ENCODE data around the gene PRR9. TPM values are rescaled to one million over a fixed set of nuclear protein-coding genes. Genes with fewer than 3 reads are reported as not detected.
A peak's percentile ranks its signal among the peaks of the same experiment; 100 is the strongest.
"Not testable (repeated sequence)": the region's sequence is repeated elsewhere in the genome, so short reads cannot be mapped to it uniquely, and the experiment has no call there.

PRR9 gene
- total RNA-seq, 2 donors from 2014 or later: not detected

DNA sequence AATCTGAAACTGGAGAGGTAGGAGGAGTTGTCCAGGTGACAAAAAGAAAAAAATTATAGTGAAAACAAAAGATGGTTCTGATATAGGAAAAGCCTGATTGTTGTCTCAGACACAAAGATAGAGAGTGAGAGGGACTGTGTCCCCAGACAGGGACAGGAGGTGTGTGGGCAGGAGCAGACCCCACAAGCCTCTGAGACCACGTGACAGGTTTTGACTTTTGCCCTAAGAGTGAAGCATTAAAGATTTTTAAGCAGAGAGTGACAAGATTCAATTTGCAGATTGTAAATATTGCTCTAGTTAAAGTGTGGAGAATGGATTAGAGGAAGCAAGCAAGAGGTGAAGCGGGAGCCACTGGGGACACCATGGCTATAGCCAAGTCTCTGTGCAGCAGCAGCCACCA, 10.4 kb downstream of the PRR9 start:
- intact Hi-C loops (cut with DNase I, micrococcal nuclease): loop anchor here in 1 of 2 donors (10.0 kb wide), 1 partner anchor 363 kb away; no protein-coding TSS in a partner anchor
- ATAC-seq: no peak
- DNase-seq: no peak

DNA sequence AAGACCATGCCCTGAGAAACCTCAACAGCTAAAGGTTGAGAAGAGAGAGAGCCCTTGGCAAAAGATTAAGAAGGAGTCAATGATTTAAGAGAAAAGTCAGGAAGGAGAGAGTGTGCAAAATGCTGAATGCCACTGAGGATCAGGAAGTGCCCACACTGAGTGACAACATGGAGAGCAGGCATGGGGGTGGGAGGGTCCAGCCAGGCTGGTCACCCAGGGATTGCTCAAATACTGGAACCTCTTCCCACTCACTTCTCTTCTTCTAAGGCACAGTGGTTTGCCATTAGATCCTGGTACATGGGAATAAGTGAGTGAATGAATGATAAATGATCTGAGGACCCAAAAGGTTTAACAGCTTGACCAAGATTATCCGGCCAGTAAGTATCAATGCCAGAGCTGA, 11.1 kb downstream of the PRR9 start:
- ATAC-seq: no peak
- intact Hi-C loops (cut with DNase I, micrococcal nuclease): loop anchor here in 1 of 2 donors (10.0 kb wide), 1 partner anchor 364 kb away; no protein-coding TSS in a partner anchor
- no peak for DNase-seq

DNA sequence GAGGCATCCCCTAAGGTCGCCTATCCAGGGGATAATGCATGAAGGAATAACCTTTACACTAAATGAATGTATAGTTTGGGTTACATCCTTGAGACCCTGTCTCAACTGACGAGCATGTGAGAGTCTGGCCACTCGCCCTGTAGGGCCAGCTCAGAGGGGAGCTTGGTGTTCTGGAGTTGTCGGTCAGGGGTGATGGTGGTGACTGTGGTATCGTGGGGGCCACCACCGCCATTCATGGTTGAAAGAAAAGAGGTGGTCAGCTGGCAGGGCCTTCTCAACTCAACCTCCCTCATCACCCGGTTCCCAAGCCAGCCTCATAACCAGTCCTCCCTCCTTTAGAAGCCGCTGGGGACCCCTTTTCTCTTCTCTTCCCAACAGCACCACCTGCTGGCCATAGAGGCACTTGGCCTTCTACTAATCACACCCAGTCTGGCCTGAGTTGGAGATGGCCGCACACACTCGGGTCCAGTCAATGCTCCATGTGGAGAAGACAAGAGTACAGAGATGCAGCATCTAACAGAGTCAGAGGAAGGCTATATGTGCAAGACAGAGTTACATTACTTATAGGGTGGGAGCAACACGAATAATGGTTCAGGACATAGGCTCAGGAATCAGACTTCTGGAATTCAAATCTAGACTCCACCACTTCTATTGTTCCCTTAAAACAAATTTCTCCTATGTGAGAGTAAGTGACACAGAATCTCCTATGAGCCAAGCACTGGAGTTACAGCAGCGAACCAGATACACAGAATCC, 11.9 kb downstream of the PRR9 start:
- DNase-seq: peak in 1 of 2 donors; percentile 30
- ATAC-seq: not testable (repeated sequence)
- intact Hi-C loops (cut with DNase I, micrococcal nuclease): loop anchor here in 1 of 2 donors (10.0 kb wide), 1 partner anchor 364 kb away; no protein-coding TSS in a partner anchor

DNA sequence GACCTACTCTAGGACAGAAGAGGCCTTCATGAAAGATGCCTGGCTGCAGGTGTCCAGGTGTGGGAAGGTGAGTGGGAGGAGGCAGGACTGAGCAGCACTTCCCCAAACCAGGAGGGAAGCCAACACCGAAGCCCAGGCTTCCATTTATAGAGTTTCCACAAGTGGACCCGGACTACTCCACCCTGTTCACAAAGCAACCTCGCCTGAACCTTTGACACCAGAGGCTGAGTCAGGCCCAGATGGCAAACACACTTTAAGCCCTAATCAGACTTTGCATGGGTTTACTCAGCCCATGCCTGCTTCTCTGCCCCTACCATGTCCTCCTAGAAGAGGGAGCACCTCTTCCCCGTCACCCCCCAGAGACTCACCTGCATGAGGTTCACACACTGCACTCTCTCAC, 14.0 kb downstream of the PRR9 start:
- intact Hi-C loops (cut with DNase I, micrococcal nuclease): no loop called here
- DNase-seq (peak; percentile 15 to 39), ATAC-seq (peak; percentile 93)

DNA sequence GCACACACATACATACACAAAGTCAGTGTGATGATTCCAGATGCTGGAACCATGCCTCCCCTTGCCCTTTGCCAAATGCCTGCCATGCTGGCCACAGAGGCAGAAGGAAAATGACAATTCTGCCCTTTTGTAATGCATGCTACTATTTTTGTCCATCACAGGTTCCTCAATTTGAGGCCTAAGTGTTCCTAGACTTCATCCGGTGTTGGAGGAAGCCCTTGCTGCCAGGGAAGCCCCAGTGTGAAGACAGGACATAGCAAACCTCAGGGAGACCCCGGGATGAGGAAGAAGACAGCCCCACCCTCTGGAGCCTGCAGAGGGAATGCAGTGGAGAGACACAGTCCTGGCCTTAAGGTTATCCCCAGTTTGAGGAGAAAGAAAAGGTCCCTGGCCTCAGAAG, 14.4 kb downstream of the PRR9 start:
- no peak for ATAC-seq
- intact Hi-C loops (cut with DNase I, micrococcal nuclease): no loop called here
- no peak for DNase-seq

DNA sequence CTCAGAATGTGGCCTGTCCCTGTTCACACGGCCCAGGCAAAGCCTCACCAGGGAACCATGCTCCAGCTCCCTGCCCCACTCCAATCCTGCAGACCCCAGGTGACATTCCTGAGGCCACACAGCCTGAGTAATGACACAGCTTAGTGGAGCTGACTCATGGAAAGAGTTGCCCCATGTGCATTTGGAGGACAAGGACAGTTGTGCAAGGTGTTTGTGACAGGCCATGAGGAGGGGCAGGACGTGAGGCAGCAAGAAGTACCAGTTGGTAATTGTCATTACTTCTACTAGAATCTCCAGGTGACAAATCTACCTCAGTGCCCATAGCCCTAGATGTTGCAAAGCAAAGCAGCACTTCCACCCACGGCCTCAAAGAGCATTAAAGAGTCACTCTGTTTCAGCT, 15.2 kb downstream of the PRR9 start:
- no peak for DNase-seq
- no peak for ATAC-seq
- intact Hi-C loops (cut with DNase I, micrococcal nuclease): no loop called here

DNA sequence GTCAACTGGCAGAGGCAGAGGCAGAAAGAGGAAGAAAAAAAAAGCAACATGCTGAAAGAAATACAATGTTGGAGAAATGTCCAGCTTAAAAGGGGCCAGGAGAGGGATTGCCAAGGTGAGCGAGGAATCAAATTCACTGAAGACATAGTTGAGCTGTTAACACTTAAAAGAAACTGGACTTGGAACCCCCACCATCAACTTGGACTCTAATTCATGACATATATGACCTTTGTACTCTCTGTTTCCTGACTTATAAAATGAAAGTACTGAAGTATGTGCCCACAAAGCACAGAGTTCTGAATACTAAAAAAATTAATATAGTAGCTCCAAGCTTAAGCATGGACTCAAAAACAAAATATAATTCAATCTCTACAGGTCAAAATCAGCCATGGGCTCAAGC, 16.1 kb downstream of the PRR9 start:
- intact Hi-C loops (cut with DNase I, micrococcal nuclease): no loop called here
- ATAC-seq (peak; percentile 63), DNase-seq (no peak)

DNA sequence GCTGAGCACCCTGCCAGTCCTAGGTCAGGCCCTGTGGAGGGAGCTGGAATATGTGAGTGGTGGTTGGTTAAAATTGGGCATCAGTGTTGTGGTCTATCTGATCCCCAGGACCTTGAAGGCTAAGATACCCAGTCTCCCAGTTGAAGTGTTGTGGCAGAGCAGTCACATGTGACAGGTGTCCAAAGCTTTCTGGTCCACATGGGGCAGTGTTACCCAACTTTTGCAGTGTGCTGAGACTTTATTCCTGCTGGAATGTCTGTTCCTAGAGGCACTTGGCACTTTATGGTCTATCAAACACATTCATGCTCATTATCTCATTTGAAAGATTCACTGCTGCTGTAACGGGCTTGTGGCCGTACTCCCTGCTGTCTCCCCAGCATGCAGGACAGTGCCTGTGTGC, 21.1 kb downstream of the PRR9 start:
- DNase-seq: no peak
- intact Hi-C loops (cut with DNase I, micrococcal nuclease): no loop called here
- ATAC-seq: peak; percentile 56

DNA sequence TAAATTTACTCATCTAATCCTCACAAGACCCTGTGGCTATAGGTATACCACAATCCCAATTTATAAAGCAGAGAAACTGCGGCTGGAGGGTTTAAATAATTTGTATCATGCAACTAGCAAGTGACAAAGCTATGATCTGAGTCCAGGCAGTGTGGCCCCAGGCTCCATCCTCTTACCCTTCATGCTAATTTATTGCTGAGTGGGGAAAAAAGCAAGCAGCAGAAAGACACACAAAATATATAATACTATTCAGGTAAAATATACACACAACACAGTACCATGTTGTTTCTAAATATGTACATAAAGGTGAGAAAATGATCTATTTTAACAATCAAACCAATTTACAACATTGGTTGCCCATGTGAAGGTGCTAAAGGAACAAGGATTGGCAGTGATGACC, 24.8 kb downstream of the PRR9 start:
- DNase-seq: no peak
- ATAC-seq: no peak
- intact Hi-C loops (cut with DNase I, micrococcal nuclease): no loop called here

DNA sequence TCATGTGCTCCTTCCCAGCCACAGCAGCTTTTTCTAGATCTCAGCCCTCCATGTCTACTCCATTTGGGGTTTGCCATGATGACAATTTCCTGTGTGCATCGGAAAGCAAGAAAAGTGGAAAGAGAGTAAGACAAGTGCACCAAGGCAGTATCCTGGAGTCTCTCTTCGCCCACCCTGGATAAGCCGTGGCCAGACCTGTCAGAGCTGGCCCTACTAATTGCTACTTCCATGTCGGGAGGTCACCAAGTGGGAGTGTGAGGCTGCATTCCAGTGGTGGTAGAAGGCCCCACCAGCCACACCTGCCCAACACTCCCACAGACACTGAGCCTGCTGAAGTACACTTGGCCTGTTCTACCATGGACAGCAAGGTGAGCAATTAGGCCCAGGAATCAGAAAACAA, 28.1 kb downstream of the PRR9 start:
- ATAC-seq (no peak), DNase-seq (no peak)
- intact Hi-C loops (cut with DNase I, micrococcal nuclease): no loop called here

DNA sequence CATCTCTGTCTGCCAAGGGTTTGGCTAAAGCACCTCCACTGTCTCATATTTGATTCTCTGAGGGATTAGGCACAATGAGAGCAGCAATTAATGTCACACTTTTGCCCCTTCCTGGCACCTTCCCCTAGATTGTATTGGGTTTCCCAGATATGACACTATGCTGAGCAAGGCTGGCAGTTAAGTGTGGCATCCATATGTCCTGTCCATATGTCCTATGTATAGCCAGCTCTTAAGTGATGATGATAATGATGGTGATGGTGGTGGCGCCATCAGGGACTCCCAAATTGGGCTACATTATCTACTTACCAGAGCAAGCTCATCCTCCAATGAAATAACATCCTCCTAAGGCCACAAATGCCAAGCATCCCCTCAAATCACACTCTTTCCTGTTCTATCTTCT, 28.6 kb downstream of the PRR9 start:
- no peak for DNase-seq
- ATAC-seq: no peak
- intact Hi-C loops (cut with DNase I, micrococcal nuclease): no loop called here

DNA sequence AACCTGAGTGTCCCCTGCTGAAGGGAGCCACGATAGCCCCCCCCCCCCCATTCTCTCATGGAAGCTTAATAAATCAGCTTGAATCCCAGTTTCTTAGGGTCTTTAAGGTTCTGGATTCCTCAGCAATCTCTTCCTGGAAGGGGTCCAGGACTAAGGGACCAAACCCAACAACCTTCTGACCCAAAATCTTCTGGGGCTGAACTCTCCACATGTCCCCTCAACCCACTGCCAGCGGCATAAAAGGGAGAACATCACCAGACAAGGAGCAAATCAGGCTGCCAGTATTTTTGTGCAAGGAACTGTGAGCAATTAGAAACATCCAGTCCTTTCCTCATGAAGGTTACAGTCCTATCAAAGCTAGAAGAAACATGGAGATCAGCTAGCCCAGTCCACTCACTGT, 29.4 kb downstream of the PRR9 start:
- DNase-seq: no peak
- intact Hi-C loops (cut with DNase I, micrococcal nuclease): no loop called here
- no peak for ATAC-seq

DNA sequence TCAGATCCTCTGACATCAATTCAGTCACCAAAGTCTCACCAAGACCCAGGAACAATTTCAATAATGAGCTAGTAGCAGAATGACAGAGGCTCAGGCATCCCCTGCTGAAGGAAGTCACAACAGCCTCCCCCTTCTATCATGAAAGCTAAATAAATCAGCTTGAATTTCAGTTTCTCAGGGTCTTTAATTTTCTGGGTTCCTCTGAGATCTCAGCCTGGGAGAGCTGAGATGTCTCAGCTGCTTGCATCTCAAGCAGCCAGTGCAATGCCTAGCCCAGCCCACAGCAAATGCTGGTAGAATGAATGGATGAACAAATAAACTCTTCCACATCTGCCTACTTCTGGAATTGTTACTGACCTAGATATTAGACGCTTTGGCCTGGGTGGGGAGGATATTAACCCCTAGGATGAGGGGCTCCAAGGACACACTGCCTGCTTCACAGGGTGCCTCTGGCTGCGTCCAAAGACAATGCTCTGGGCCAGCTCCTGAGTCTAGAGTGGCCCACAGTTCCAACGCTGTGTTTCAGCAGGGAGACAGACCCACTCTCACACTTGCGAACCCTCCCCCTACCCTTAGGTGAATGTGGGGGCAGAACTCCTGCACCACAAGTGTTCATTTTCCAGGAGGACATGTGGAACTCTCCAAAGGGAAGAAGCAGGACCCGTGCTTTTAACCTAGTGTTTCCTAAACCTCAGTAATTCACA, 30.9 kb downstream of the PRR9 start:
- DNase-seq: no peak
- ATAC-seq: no peak
- intact Hi-C loops (cut with DNase I, micrococcal nuclease): no loop called here

DNA sequence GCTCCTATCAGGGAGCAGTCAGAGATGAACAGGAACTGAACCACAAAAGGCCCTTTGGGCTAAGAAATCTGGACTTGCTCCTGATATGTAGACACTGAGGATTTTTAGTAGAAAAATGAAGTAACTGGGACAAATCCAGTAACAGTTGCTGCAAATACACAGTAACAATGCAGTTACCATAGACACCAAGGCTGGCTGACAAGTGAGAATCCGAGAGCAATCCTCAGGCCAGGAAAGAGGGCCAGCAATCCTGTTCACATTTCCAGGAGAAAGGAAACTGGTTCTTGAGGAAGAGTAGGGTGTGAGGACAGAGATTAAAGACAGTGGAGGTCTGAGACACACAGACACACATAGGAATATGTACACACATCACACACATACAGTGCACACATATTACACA, 32.8 kb downstream of the PRR9 start:
- DNase-seq (no peak), ATAC-seq (no peak)
- intact Hi-C loops (cut with DNase I, micrococcal nuclease): no loop called here

DNA sequence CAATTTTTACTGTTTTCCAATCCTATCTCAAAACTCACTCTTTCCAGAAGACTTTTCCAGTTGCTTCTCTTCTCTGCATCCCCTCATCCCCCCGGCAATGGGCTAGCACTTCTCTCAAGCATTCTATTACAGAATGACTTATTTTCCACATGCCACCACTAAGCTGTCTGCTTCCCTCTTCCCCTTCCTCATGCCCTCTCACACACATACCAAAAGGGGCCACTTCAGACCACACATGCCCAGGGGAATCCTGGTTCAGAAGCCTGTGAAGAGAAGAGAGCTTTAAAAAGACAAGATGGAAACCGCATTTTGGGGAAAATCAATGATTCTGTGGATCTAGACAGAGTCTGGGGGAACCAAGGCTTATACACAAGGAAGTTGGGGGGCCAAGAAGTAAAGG, 33.7 kb downstream of the PRR9 start:
- DNase-seq (no peak), ATAC-seq (no peak)
- intact Hi-C loops (cut with DNase I, micrococcal nuclease): no loop called here

DNA sequence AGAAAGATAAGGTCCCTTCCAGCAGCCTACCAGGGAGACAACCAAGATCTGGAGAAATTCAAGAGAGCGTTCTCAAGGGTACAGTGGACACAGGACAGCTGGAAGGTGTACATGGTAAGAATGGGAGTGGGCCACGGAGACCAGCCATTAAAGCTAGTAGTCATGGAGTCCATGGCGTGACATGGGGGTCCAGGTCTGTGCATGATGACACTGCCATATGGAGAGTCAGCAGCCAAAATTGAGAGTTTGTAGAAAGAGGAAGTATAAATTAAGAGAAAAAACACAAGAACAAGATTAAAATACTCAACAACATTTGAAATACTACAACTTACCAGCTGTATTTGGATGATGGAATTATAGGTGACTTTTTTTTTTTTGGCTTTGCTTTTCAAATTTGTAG, 34.2 kb downstream of the PRR9 start:
- no peak for ATAC-seq
- intact Hi-C loops (cut with DNase I, micrococcal nuclease): no loop called here
- no peak for DNase-seq

DNA sequence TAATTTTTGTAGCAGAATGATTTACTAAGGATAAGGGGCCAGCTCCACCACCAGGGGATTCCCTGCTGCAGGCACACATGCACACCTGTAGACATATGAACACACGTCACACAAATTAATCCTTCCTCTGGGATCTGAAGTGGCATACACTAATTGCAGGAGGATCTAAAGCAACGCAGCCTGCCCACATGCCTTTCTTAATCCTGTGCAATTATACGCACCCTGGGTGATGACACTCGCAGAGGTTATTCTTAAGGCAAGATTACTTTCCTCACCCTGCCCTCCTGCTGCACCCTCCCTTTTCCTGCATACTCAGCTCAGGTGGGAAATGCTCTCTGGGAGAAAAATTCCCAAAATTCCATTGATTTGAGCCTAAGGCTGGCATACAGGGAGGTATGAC, 34.6 kb downstream of the PRR9 start:
- ATAC-seq (no peak), DNase-seq (no peak)
- intact Hi-C loops (cut with DNase I, micrococcal nuclease): no loop called here

DNA sequence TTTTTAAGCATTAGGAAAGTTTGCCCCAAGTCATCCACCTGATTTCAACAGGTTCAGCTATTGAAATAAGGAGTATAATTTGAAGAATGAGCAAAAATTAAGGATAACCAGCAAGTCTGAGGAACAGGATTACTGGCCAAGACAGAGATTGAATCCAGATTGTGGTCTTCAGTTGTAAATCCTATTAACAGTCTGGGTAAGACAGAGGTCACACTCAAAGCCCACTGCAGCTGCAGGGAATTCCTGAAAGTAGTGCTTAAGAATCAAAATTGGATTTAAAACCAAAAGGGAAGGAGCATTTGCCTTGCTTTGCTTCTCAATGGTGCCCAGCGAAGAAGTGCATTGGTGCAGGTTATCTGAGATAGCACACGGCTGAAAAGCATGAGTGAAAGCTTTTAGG, 35.7 kb downstream of the PRR9 start:
- ATAC-seq (no peak), DNase-seq (no peak)
- intact Hi-C loops (cut with DNase I, micrococcal nuclease): no loop called here

DNA sequence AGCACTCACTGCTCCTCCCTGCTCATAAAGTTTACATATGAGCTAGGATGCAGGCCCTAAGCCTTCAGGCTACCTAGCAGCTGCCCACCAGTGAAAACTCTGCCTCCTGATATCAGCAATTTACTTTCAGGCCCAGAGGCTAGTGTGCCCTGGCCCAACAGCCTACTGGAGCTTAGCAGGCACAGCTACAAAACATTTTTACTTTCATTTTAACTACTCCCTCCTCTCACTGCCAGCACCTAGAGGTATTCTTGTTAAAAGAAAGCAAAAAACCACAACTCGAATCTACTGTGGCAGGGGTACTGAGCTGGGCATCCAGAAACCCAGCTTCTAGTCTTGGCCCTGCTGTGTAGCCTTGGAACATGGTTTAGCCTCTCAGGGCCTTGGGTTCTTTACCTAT, 36.3 kb downstream of the PRR9 start:
- no peak for DNase-seq
- no peak for ATAC-seq
- intact Hi-C loops (cut with DNase I, micrococcal nuclease): no loop called here

DNA sequence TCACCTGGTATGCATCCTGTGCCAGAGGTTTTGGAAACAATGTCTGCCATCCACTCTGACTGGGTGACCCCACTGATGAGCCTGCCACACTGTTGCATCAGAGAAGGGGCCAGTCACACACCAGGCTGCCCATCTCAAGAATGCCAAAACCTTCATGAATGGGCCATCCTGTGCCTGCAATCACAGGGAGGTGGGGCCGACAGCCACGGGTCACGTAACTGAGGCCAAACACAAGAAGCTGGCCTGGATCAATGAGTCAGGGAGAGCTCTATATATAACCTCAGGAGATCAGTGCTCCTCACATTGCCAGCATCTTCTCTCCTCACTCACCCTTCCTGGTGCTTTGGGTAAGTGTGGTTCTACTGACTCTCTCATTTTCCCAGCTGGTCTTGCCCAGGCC, 42.0 kb downstream of the PRR9 start, which contains the start of gene LORICRIN:
LORICRIN (plus strand) TSS at position 301 of the 400 bp plus-strand sequence. CDS start 1,263 bp downstream, outside the sequence.
- DNase-seq (no peak), ATAC-seq (no peak)
- intact Hi-C loops (cut with DNase I, micrococcal nuclease): no loop called here

Data from left colon (tissue), 2 donors.